MCF 10A (cell line): ENCODE measurements around the gene RHOA. TPM values are rescaled to one million over a fixed set of nuclear protein-coding genes. Genes with fewer than 3 reads are reported as not detected.

Experiments used
- BruUV-seq: library from RNA; stranded (reverse); fragments of 400-500 nt; replicated peaks from 2 replicates; lab custom pipeline; 2021; lab: Mats Ljungman, UMichigan
- CTCF ChIA-PET: fragments of 300-600 bp; sonication (Branson Sonifier 250); formaldehyde crosslinking; extraction: SDS; loops from one replicate; lab custom pipeline; 2021; ENCODE audit warnings: antibody characterized with exemption, inconsistent platforms; lab: Yijun Ruan, JAX
- POLR2A ChIA-PET: fragments of 300-600, 350-650 bp; sonication (Branson Sonifier 250); formaldehyde crosslinking; extraction: SDS; loops from one replicate; lab custom pipeline; 2020; ENCODE audit warnings: antibody characterized with exemption, inconsistent platforms; lab: Yijun Ruan, JAX
- DNase-seq: peaks from one replicate; pipeline ENCODE4 v3.0.0-alpha.2; 2018; ENCODE audit not compliant: unreplicated experiment
- H3K27ac Mint-ChIP-seq: one replicate; pipeline ENCODE4 v1.8.0; 2022; ENCODE audit warnings: mild to moderate bottlenecking, low read depth, mixed read lengths; ENCODE audit not compliant: unreplicated experiment
- H3K27me3 Mint-ChIP-seq: one replicate; pipeline ENCODE4 v1.8.0; 2022; ENCODE audit warnings: mixed read lengths; ENCODE audit not compliant: insufficient read depth, unreplicated experiment
- H3K36me3 Mint-ChIP-seq: one replicate; pipeline ENCODE4 v1.8.0; 2022; ENCODE audit warnings: mild to moderate bottlenecking, moderate library complexity, mixed read lengths; ENCODE audit not compliant: insufficient read depth, unreplicated experiment
- H3K4me1 Mint-ChIP-seq: one replicate; pipeline ENCODE4 v1.8.0; 2022; ENCODE audit warnings: mixed read lengths; ENCODE audit not compliant: insufficient read depth, unreplicated experiment
- H3K4me3 Mint-ChIP-seq: one replicate; pipeline ENCODE4 v1.8.0; 2022; ENCODE audit warnings: mild to moderate bottlenecking, moderate library complexity, mixed read lengths; ENCODE audit not compliant: unreplicated experiment
- H3K9me3 Mint-ChIP-seq: one replicate; pipeline ENCODE4 v1.8.0; 2022; ENCODE audit warnings: mixed read lengths; ENCODE audit not compliant: unreplicated experiment
- intact Hi-C: fragments of 100-400 bp; cut with micrococcal nuclease; formaldehyde crosslinking; loops from 2 replicates; pipeline ENCODE4 v1.14.1; 2022
- total RNA-seq: library from RNA; stranded (reverse); gene quantifications from 2 replicates; pipeline ENCODE4 v1.2.3, GENCODE V29; 2022
- TF ChIP-seq, protein P1 (sequence below): fragments of 200-600 bp; IDR thresholded peaks from one replicate; pipeline ENCODE4 v1.8.0; 2022; ENCODE audit warnings: antibody characterized with exemption, mild to moderate bottlenecking; ENCODE audit not compliant: unreplicated experiment

The RHOA gene
- total RNA-seq, 1 experiment from 2014 or later: 298 TPM

DNA sequence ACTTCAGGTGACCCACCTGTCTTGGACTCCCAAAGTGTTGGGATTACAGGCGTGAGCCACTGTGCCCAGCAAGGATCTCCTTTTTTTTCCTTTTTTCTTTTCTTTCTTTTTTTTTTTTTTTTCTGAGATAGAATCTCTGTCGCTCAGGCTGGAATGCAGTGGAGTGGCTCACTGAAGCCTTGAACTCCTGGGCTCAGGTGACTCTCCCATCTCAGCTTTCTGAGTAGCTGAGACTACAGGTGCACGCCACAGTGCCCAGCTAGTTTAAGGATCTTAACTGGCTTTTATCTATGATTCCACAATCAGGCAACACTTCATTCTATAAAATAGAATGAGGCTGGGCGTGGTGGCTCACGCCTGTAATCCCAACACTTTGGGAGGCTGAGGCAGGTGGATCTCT lies 33.6 kb upstream of the RHOA start:
- Mint-ChIP-seq H3K36me3 (peaks cover 10% of the 10 kb centered on the region), H3K27ac (no peak overlapping the region), H3K9me3 (no peaks in the 10 kb centered on the region), H3K4me3 (no peak overlapping the region), H3K4me1 (peaks cover 7% of the 10 kb centered on the region), H3K27me3 (no peaks in the 10 kb centered on the region)
- intact Hi-C loops: no loop called here
- TF ChIP-seq, protein P1, sequence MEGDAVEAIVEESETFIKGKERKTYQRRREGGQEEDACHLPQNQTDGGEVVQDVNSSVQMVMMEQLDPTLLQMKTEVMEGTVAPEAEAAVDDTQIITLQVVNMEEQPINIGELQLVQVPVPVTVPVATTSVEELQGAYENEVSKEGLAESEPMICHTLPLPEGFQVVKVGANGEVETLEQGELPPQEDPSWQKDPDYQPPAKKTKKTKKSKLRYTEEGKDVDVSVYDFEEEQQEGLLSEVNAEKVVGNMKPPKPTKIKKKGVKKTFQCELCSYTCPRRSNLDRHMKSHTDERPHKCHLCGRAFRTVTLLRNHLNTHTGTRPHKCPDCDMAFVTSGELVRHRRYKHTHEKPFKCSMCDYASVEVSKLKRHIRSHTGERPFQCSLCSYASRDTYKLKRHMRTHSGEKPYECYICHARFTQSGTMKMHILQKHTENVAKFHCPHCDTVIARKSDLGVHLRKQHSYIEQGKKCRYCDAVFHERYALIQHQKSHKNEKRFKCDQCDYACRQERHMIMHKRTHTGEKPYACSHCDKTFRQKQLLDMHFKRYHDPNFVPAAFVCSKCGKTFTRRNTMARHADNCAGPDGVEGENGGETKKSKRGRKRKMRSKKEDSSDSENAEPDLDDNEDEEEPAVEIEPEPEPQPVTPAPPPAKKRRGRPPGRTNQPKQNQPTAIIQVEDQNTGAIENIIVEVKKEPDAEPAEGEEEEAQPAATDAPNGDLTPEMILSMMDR: no peak
- no TSS peak for BruUV-seq
- CTCF ChIA-PET: interaction anchor here (0.9 to 2.2 kb wide), 2 partner anchors 78 to 105 kb away, joined by 4 to 7 read pairs; partner anchors contain the start of gene USP4
- DNase-seq: no peak
- POLR2A ChIA-PET: interaction anchor here (0.7 to 3.0 kb wide), 7 partner anchors 16 to 106 kb away, joined by 3 to 21 read pairs (median 4); partner anchors contain the start of genes DAG1, NICN1, RHOA and TCTA

DNA sequence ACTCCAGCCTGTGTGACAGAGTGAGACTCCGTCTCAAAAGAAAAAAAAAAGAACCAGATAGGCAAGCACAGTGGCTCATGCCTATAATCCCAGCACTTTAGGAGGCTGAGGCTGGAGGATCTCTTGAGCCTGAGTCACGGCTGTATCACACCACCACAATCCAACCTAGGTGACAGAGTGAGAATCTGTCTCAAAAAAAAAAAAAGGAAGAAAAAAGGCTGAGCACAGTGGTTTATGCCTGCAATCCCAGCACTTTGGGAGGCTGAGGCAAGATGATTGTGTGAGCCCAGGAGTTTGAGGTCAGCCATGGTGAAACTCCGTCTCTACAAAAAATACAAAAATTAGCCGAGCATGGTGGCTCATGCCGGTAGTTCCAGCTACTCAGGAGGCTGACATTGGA lies 23.0 kb upstream of the RHOA start:
- Mint-ChIP-seq H3K36me3 (no peaks in the 10 kb centered on the region), H3K4me3 (no peak overlapping the region), H3K4me1 (no peaks in the 10 kb centered on the region), H3K27me3 (no peaks in the 10 kb centered on the region), H3K9me3 (no peaks in the 10 kb centered on the region), H3K27ac (no peak overlapping the region)
- ChIA-PET CTCF (no interaction called here), POLR2A (no interaction called here)
- no peak for DNase-seq
- TF ChIP-seq, protein P1: no peak
- BruUV-seq: no TSS peak
- intact Hi-C loops: no loop called here

DNA sequence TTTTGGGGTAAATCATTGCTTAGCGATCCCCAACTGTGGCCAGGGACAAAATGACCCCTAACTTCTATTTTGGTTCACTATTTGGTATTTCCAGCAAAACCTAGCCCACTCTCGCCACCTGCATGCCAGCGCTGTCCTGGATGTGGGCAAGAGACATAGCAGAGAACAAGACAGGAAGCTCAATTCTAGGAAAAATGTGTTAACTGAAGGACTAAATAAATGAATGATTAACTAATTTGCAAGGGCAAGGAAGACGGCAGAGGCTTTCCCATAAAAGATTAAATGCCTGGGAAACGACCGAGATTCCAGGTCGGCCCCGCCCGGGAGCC lies 16.9 kb upstream of the RHOA start:
- ChIA-PET CTCF (interaction anchor here (0.5 to 2.2 kb wide), 4 partner anchors 8 to 47 kb away, joined by 3 to 6 read pairs (median 5); partner anchors contain the start of gene TCTA), POLR2A (interaction anchor here (0.5 to 2.6 kb wide), 26 partner anchors 9 to 1009 kb away, joined by 3 to 34 read pairs (median 4); partner anchors contain the start of genes DAG1, GPX1, RHOA and TCTA)
- TF ChIP-seq, protein P1: no peak
- H3K27ac Mint-ChIP-seq: peak overlapping the region; percentile 99
- H3K9me3 Mint-ChIP-seq: no peaks in the 10 kb centered on the region
- TSS peak; percentile 62 for BruUV-seq
- H3K4me3 Mint-ChIP-seq: peak overlapping the region; percentile 89
- peaks cover 36% of the 10 kb centered on the region for H3K36me3 Mint-ChIP-seq
- peaks cover 5% of the 10 kb centered on the region for H3K4me1 Mint-ChIP-seq
- no peaks in the 10 kb centered on the region for H3K27me3 Mint-ChIP-seq
- intact Hi-C loops: loop anchor here (1.0 kb wide), 1 partner anchor 16 kb away; the partner anchor contains the start of gene TCTA
- DNase-seq: no peak

DNA sequence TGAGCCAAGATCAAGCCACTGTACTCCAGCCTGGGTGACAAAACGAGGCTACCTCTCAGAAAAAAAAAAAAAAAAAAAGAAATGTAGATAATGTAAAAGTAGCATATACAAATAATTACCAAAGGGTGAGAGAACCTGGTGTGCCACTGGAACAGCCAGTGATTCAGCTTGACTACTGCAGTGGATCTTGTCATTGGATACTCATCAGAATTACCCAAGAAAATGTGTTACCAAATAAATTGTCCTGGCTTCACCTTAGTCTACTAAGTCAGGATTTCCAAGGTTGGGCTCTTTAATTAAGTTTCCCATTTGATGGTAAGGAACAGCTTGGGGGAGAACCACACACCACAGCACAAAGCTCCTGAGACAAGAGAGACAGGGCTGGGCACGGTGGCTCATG lies 15.8 kb upstream of the RHOA start:
- POLR2A ChIA-PET: interaction anchor here (0.6 to 2.6 kb wide), 4 partner anchors 11 to 1340 kb away, joined by 3 to 34 read pairs (median 6); partner anchors contain the start of genes RHOA and TCTA

More for the DNA sequence above, 15.8 kb upstream of the RHOA start:
- H3K27ac Mint-ChIP-seq: no peak overlapping the region
- CTCF ChIA-PET: interaction anchor here (0.6 to 2.2 kb wide), 4 partner anchors 11 to 240 kb away, joined by 3 to 6 read pairs (median 4); partner anchors contain the start of gene TCTA
- no peak for DNase-seq
- no TSS peak for BruUV-seq
- H3K9me3 Mint-ChIP-seq: no peaks in the 10 kb centered on the region
- intact Hi-C loops: no loop called here
- H3K4me1 Mint-ChIP-seq: peaks cover 5% of the 10 kb centered on the region
- H3K4me3 Mint-ChIP-seq: peak overlapping the region; percentile 89
- TF ChIP-seq, protein P1: no peak
- H3K27me3 Mint-ChIP-seq: no peaks in the 10 kb centered on the region
- peaks cover 41% of the 10 kb centered on the region for H3K36me3 Mint-ChIP-seq
